Fibroblast of villous mesenchyme (primary cell): Measurements from ENCODE around the gene PARP3. TPM values are rescaled to one million over a fixed set of nuclear protein-coding genes. Genes with fewer than 3 reads are reported as not detected.

Experiments used
- DNase-seq: peaks from one replicate; pipeline ENCODE4 v3.0.0-alpha.2; 2010; ENCODE audit warnings: low read depth
- H3K4me3 ChIP-seq: 2 replicates; pipeline ENCODE4 v1.5.1; 2011; ENCODE audit warnings: low read depth, mild to moderate bottlenecking, low read length
- total RNA-seq: library from RNA; depleted of rRNA; stranded (reverse); fragments of >200 nt; gene quantifications from 2 replicates; pipeline ENCODE4 v1.2.3, GENCODE V29; 2012
- TF ChIP-seq, protein P1 (sequence below): IDR thresholded peaks from 2 replicates; pipeline ENCODE4 v1.5.1; 2012; ENCODE audit warnings: low read depth, mild to moderate bottlenecking, low read length; ENCODE audit not compliant: insufficient read depth

Gene PARP3
- total RNA-seq, 1 donor, result 24.6 TPM

DNA sequence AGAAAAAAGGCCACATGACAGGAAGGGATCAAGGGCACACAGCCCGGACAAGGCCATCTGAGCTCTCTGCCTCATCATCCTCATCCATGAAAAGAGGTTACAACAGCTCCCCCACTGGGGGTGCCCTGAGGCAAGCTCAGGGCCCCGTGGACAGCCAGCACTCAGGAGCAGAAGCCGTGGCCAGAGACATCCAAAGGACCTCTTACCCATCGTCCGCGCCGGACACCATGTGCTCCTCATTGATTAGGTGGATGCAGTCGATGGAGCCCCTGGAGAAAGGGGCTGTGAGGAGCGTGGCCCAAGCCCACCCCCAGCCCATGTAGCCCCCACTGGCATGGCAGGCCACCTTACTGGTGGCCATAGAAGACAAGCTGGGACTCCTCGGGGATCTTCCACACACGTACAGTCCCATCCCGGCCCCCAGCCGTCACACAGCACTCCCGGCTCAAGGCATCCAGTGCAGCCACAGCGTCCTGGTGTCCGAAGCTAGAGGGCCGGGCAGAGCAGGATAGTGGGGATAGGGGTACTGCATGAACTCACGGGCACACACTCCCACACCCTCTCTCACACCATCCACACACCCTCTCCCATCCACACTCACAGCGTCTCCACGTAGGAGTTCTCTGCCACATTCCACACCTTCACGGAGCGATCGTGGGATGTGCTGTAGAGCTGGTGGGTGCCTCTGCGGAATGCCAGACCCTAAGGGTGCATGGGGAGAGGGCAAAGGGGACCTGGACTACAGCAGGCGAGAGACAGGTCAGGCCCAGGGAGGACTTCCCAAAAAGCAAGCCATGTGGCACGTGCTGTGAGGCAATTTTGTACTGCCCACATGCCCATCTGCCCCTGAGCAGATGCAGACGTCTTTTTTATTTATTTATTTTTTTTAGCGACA lies 6.9 kb upstream of the PARP3 start:
- H3K4me3 ChIP-seq, result no peak overlapping the region
- DNase-seq, result no peak
- TF ChIP-seq, protein P1, sequence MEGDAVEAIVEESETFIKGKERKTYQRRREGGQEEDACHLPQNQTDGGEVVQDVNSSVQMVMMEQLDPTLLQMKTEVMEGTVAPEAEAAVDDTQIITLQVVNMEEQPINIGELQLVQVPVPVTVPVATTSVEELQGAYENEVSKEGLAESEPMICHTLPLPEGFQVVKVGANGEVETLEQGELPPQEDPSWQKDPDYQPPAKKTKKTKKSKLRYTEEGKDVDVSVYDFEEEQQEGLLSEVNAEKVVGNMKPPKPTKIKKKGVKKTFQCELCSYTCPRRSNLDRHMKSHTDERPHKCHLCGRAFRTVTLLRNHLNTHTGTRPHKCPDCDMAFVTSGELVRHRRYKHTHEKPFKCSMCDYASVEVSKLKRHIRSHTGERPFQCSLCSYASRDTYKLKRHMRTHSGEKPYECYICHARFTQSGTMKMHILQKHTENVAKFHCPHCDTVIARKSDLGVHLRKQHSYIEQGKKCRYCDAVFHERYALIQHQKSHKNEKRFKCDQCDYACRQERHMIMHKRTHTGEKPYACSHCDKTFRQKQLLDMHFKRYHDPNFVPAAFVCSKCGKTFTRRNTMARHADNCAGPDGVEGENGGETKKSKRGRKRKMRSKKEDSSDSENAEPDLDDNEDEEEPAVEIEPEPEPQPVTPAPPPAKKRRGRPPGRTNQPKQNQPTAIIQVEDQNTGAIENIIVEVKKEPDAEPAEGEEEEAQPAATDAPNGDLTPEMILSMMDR, result no peak

DNA sequence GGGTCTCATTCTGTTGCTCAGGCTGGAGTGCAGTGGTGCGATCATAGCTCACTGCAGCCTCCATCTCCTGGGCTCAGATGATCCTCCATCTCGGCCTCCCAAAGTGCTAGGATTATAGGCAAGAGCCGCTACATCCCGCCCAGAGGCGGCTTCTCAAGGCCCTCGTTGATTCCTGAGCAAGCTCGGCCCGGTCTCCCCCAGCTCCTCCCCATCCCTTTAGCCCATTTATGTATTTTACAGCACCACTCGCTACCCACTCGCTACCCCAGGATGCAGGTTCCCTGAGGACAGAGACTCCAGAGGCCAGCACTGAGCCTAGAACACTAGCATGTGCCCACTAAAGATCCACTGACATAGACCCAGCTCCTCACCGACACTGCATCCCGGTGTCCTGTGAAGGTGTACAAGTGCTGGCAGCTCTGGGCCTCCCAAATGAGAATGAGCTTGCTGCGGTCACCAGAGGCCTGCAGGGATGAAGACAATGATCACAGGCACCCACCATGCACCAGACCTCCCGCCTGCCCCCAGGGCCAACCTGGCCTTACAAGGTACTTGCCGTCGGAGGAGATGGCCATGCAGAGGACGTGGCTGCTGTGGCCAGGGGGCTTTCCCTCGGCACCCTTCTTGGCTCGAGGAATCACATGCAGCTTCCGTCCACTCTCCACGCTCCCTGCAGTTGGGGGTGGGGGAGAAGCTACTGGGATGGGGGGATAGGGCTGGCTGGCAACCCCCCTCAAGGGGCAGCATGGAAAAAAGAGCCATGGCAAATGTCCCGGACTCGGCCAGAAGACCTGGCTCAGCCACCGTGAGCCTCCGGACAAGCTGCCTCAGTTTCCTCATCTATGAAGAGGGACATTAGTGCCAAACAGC lies 6.0 kb upstream of the PARP3 start:
- no peak for DNase-seq
- no peak overlapping the region for H3K4me3 ChIP-seq
- TF ChIP-seq, protein P1, result no peak

DNA sequence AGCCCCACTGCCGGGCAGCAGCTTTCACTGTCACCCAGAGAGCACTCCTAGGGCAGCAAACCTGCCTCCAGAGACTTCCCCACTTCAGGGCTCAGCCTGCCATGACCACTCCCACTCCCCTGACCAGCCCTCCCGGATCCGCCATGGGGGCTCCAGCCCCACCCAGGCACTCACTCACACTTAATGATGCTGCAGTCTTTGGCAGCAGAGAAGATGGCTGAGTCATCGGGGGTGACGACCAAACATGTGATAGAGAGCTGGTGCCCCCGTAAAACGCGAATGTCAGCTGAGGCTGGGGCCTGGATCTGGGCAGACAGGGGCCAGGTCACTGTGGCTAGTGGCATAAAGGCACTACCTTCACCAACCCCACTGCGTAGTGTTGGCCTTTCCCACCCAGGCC lies 5.1 kb upstream of the PARP3 start:
- no peak overlapping the region for H3K4me3 ChIP-seq
- no peak for DNase-seq
- TF ChIP-seq, protein P1, result no peak

DNA sequence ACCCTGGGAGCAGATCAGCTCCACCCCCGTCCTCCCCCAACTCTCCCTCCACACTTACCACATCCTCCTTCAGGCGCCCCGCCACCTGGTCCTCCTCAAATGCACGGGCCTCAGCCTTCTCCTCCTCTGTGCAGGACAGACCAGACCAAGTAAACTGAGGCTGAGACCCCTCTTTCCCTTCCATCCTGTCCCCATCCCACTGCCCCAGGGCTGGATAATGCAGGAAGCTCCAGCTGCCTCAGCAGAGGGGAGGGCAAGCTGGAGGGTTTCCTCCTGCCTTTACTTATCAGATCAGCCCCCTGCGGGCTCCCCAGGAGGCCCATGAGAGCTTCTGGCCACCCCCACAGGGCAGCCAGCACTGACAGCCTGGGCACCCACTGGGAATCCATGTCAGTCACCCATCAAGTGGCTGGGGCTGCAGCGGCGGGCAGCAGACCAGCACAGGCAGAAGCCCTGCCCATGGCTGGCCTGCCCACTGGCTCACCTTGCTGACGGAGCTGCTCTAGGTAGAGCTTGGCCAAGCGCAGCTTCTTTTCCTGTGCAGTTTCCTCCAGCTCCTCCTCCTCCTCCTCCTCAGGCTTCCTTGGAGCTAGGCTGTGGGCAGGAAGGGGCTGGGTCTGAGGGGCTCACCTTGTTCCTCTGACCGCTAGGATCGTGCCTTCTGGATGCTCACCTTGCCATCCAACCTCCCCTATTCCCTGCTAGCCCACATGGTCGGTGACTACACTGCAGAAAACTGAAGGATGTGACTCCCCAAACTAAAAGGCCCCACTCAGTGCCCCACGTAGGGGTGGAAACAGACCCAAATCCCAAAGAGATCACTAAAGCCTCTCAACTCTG lies 4.3 kb upstream of the PARP3 start:
- TF ChIP-seq, protein P1, result no peak
- no peak for DNase-seq
- H3K4me3 ChIP-seq, result no peak overlapping the region

DNA sequence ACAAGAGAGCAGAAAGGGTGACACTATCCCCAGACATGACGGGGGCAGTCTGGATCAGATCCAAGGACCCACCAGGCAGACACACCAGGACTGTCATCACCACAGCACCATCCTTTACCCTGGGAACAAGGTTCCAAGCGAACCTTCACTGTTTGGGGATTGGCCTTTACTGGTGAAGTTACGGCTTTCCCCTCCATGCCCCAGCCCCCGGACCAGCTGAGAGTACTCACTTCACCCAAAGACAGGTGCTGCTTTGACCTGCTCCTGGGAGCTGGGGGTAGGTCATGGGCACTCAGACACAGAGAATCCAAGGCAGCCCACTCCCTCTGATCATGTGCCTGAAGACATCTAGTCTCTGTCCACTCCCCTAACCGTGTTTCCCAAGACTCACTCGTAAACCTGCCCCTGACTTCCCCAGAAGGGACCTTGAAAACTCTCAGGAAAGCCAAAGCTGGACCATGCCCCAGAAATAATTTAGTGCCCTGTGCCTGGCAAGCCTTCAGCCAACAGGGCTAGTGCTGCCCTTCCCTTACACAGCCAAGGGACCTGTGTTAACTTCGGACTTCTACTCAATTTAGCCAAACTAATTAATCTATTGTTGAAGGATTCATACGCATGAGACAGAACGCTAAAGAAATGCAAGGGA lies 3.3 kb upstream of the PARP3 start:
- no peak overlapping the region for H3K4me3 ChIP-seq
- no peak for DNase-seq
- TF ChIP-seq, protein P1, result no peak
